GM10248 (cell line): Measurements from ENCODE around the gene MARCHF9.
A peak's percentile ranks its signal among the peaks of the same experiment; 100 is the strongest.

ENCODE experiments used
- CTCF ChIA-PET: fragments of 300-600 bp; sonication (Branson Sonifier 250); formaldehyde crosslinking; extraction: SDS; loops from one replicate; lab custom pipeline; 2021; ENCODE audit warnings: antibody characterized with exemption; lab: Yijun Ruan, JAX
- POLR2A ChIA-PET: fragments of 350-650 bp; sonication (Branson Sonifier 250); formaldehyde crosslinking; extraction: SDS; loops from one replicate; lab custom pipeline; 2020; ENCODE audit warnings: antibody characterized with exemption; lab: Yijun Ruan, JAX
- DNase-seq: peaks from one replicate; pipeline ENCODE4 v3.0.0; 2012; ENCODE audit errors: extremely low spot score
- TF ChIP-seq, protein P1 (sequence below): IDR thresholded peaks from 2 replicates; pipeline ENCODE4 v1.5.1; 2012; ENCODE audit warnings: mild to moderate bottlenecking, low read depth; ENCODE audit errors: extremely low read depth, missing control alignments, control extremely low read depth

MARCHF9 gene

DNA sequence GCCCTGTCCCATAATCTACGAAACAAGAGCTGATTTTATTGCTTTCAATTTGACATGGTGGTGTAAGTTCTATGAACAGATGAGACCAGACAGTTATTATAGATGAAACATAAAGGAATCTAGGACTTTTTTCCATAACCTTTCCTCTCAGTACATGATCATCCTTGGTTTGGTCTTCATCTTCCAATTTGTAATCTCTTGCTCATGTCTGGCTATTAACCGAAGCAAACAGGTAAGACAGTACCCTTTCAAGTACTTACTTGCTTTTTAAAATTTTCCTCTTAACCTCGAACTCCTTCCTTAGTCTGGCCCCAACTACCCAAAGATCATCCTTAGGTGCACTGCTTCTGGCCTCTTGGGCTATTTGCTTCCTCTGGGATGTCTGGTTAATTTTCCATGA lies 8.9 kb upstream of the MARCHF9 start:
- DNase-seq: no peak
- CTCF ChIA-PET: interaction anchor here (2.2 to 3.2 kb wide), 2 partner anchors 10 to 13 kb away, joined by 8 to 14 read pairs; no protein-coding TSS in a partner anchor
- TF ChIP-seq, protein P1, sequence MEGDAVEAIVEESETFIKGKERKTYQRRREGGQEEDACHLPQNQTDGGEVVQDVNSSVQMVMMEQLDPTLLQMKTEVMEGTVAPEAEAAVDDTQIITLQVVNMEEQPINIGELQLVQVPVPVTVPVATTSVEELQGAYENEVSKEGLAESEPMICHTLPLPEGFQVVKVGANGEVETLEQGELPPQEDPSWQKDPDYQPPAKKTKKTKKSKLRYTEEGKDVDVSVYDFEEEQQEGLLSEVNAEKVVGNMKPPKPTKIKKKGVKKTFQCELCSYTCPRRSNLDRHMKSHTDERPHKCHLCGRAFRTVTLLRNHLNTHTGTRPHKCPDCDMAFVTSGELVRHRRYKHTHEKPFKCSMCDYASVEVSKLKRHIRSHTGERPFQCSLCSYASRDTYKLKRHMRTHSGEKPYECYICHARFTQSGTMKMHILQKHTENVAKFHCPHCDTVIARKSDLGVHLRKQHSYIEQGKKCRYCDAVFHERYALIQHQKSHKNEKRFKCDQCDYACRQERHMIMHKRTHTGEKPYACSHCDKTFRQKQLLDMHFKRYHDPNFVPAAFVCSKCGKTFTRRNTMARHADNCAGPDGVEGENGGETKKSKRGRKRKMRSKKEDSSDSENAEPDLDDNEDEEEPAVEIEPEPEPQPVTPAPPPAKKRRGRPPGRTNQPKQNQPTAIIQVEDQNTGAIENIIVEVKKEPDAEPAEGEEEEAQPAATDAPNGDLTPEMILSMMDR: no peak
- POLR2A ChIA-PET: no interaction called here

DNA sequence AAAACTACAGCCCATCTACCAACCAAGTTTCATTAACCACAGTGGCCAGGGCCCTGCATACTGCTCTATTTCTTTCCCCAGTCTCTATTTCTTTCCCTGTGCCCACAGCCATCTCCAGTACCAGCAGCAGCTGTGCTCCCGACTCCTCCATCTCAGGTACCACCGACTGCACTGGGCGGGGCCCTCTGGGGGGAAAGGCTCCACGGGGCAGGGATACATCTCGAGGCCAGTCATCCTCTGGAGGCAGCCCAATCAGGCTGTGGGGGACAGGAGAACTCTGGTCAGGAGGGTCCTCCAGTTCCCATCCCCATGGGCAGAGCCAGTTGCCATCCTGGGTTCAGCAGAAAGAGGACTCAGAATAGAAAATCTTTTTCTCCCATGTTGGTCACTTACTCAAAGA lies 5.8 kb upstream of the MARCHF9 start:
- POLR2A ChIA-PET: interaction anchor here (1.0 kb wide), 1 partner anchor 192 kb away, joined by 4 read pairs; the partner anchor contains the start of gene ATP23
- TF ChIP-seq, protein P1: no peak
- CTCF ChIA-PET: interaction anchor here (2.4 kb wide), 1 partner anchor 7 kb away, joined by 10 read pairs; no protein-coding TSS in a partner anchor
- DNase-seq: no peak

- DNase-seq: no peak
- ChIA-PET CTCF (interaction anchor here (0.8 to 1.7 kb wide), 3 partner anchors 10 to 292 kb away, joined by 3 to 9 read pairs (median 4); partner anchors contain the start of gene OS9), POLR2A (no interaction called here)
- TF ChIP-seq, protein P1: no peak
Measured at GRCh38 chr12:57750561-57751431, 4.1 kb upstream of the MARCHF9 start.

DNA sequence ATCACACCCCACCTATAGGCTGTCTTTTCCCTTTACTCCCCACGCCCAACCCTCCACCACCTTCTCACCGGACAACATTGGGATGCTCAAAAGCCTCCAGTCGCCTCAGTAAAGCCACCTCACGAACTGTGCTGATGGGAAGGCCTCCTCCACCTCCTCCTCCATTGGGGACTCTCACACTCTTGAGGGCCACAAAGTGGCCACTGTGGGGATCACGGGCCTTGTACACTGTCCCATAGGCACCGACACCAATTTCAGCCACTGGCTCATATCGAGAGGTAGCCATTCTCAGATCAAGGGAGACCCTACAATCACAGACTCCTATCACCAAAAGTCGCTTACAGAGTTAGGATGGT lies 3.5 kb upstream of the MARCHF9 start:
- POLR2A ChIA-PET: no interaction called here
- DNase-seq: no peak
- TF ChIP-seq, protein P1: no peak
- CTCF ChIA-PET: interaction anchor here (1.0 to 1.7 kb wide), 3 partner anchors 10 to 292 kb away, joined by 3 to 9 read pairs (median 3); partner anchors contain the start of gene GLI1

GRCh38 chr12:57751788-57752667 lies 2.9 kb upstream of the MARCHF9 start, which contains the start of gene CDK4:
Gene CDK4 (minus strand): TSS chr12:57752310. CDS start chr12:57751717, 593 bp downstream.
- ChIA-PET CTCF (interaction anchor here (0.8 to 1.2 kb wide), 4 partner anchors 9 to 293 kb away, joined by 3 read pairs; partner anchors contain the start of gene GLI1), POLR2A (no interaction called here)
- peak; percentile 97 for DNase-seq
- TF ChIP-seq, protein P1: no peak

- ChIA-PET POLR2A (no interaction called here), CTCF (interaction anchor here (1.2 kb wide), 1 partner anchor 294 kb away, joined by 3 read pairs; the partner anchor contains the start of gene GLI1)
- TF ChIP-seq, protein P1: no peak
- DNase-seq: no peak
Measured at GRCh38 chr12:57752668-57753000, 2.3 kb upstream of the MARCHF9 start.
